HG02973 (cell line): ENCODE results near the gene ZNF512.
A peak's percentile ranks its signal among the peaks of the same experiment; 100 is the strongest.
"Not testable (repeated sequence)": the region's sequence is repeated elsewhere in the genome, so short reads cannot be mapped to it uniquely, and the experiment has no call there.

Experiments used
- ATAC-seq: cut with Tn5 transposase; IDR thresholded peaks from one replicate; pipeline ENCODE4 v1.9.1; 2021; ENCODE audit warnings: moderate library complexity; ENCODE audit not compliant: unreplicated experiment

ZNF512 gene

GRCh38 chr2:27630257-27630656 lies 47.4 kb downstream of the ZNF512 start:
- ATAC-seq: not testable (repeated sequence)

- ATAC-seq: no peak
Measured at GRCh38 chr2:27634291-27634690, 51.4 kb downstream of the ZNF512 start.

- no peak for ATAC-seq
Measured at GRCh38 chr2:27636766-27637165, 53.9 kb downstream of the ZNF512 start.

DNA sequence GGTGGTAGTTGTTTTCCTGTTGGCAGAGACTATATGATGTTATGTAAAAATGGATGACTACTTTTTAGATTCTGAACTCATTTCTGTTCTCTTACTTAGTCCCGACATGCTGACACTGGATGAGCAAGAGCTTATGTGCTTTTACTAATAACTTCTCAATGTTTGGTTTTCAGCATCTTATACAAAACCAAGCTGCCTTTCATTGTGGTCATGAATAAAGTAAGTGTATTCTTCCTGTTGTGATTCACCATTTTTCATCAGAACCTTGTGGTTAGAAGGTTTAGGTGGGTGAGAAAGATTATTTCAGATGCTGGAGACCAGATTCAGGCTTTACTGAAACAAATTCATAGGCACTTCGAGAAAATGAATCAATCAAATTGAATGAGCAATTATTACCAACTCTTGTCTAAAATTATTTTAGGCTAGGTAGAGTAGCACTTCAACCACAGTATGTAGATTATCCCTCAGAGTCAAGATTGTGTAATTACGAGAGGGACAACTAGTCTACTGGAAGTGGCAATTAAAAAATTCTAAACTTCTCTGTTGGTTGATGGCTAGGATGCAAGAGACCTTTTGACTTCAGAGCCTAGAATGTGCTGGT lies 55.3 kb downstream of the ZNF512 start:
- no peak for ATAC-seq

GRCh38 chr2:27638709-27639108 lies 55.9 kb downstream of the ZNF512 start:
- no peak for ATAC-seq

DNA sequence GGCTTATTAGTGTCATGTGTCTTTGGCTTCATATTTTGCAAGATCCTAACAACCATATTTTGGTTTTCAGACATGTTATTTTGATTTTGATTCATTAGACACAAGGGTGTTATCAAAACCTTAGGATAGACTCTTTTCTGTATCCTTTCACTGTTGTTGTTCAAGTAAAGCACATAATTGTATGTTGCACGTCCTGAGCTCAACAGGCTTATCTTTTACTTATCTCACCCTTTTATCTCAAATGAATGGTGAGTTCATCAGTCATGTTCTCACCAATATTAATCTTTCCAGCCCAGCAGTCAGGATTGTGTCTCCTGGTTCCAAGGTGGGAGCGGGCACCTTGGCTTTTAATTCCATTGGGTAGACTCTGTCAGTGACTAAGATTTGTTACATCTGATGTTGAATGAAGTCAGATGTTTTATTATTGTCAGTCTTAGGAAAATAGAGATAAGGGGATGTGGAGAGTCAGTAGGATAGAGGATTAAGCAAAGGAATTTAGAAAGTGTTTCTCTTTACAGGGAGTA lies 57.9 kb downstream of the ZNF512 start:
- no peak for ATAC-seq

- no peak for ATAC-seq
Measured at GRCh38 chr2:27645197-27645596, 62.4 kb downstream of the ZNF512 start.

DNA sequence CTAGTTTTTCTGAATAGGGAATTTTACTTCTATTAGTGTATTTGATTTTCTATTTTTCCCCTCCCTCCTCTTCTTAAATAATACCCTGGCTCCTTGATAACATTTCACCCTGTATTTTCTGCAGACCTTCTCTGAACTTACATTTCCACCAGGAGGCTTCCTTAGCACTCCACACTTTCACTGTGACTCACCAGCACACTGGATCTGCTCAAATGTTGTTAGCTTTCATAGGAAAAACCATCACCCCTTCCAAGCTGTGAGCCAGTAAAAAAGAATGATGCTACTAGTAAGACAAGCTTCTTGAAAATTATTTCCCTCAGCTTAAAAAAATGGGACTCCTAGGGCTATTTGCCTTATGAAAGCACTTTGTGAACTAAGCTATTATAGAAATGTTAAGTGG lies 64.4 kb downstream of the ZNF512 start:
- ATAC-seq: no peak

DNA sequence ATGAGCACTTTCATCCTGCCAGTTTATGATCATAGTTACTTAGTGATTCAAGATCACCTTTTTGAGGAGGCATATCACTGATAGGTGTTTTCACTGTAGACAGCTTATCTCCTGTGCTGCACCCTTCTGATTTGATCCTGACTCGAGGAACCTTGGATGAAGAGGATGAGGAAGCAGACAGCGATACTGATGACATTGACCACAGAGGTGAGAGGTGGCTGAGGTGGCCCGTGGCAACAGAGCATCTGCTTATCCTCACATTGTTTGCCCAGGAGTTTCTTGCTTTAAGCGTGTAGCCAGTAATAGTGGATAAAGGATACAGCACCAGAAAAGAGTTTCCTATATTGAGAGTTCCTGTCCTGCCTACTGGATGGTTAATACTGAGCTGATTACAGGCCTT lies 64.9 kb downstream of the ZNF512 start:
- ATAC-seq: no peak

DNA sequence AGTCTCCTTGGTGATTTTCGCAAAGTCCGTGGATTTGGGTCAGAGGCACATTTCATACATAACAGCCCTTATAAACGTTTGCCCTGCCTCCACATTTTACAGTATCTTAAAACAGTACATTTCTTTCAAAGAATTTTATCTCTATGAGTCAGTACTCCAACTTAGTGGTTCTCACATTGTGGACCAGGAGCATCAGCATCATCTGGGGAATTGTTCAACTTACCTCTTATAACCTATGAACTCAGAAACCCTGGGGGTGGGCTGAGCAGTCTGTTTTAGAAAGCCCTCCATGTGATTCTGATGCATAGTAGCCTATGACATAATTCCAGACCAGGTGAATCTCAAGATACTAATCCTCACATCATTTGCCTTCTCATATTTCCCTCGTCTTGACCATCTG lies 68.2 kb downstream of the ZNF512 start:
- ATAC-seq: no peak

DNA sequence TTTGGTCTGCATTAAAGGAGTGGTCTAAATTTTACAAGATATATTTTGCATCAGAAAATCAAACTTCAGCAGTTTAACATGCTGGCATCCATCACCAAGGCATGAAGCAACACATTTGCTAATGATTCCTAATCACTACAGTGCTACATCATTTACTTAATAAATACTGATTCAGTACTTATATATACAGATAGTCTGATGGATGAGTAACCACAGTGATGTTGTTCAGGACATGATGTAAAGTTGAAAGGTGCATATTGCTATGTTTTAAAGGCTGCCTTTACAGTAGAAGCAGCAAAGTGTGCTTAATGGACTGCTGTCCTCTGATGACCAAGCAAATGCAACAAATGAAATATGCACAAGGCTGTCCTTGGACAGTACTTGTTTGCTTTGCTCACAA lies 69.5 kb downstream of the ZNF512 start:
- no peak for ATAC-seq

DNA sequence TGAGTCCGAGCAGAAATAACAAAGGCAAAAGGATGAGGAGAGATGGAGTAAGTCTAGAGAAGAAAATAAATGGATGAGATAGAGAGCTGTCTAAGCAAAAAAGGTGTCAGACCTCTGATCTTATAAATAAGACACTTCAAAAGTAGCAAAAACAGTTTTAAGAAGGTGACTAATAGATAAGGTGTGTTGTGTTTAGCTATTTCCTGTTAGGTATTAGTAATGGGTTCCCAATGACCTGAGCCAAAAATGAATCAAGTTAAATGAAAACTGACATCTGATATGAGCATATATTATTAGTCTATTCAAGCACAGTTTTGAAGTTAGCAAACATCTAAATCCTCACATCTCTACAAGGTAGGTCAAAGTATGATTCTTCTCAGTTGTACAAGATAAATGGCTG lies 69.9 kb downstream of the ZNF512 start:
- no peak for ATAC-seq

DNA sequence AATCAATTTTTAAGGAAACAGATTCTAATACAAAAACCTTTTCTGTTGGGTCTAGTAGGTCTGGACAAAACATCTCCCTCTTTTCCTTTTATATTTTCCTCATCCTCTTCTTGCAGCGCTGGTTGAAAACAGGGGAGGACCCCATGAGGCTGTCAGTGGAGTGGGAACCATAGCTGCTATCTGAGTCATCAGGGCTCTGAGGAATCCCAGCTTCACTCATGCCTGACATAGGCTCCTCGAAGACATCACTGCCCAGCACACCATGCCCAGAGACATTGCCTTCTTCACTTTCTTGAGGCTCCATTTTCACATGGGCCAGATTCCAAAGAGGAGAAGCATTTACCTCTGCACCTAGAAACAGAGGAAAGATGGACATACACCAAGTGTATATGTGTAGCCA lies 70.6 kb downstream of the ZNF512 start:
- no peak for ATAC-seq

DNA sequence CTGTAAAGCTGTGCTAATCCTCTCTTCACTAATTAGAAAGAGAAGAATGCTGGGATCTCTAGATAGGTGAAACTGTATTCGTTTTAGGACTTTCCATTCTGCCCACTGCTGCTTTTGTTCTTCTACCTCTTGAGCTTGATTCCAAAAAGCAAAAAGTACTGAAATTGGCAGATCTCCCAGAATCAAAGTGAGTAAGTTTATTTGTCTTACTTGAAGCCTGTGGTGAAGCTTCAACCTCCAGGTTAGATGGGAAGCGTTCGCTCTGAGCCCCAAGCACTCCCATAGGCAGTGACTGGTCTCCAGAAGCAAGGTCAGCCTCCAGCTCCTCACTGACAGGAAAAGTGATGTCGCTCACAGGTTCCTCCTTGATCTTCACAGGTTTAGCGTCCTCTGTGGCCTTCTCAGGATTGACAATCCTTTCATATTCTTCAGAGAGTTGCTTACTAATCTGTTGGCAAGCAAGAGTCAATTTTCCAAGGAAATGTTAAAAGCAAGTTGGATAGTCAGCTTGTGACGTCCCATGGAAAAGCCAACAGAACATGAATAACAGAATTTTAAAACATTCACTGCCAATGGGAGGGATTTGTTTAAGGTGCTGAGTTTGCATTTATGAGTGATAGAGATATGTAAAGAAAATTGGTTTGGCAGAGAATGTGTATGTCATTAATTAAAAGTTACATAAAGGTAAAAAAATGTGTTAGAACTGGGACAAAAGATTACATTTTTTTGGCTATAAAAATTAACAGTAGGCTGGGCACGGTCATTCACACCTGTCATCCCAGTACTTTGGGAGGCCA lies 72.5 kb downstream of the ZNF512 start:
- ATAC-seq: no peak

GRCh38 chr2:27661371-27661770 lies 78.5 kb downstream of the ZNF512 start:
- no peak for ATAC-seq

DNA sequence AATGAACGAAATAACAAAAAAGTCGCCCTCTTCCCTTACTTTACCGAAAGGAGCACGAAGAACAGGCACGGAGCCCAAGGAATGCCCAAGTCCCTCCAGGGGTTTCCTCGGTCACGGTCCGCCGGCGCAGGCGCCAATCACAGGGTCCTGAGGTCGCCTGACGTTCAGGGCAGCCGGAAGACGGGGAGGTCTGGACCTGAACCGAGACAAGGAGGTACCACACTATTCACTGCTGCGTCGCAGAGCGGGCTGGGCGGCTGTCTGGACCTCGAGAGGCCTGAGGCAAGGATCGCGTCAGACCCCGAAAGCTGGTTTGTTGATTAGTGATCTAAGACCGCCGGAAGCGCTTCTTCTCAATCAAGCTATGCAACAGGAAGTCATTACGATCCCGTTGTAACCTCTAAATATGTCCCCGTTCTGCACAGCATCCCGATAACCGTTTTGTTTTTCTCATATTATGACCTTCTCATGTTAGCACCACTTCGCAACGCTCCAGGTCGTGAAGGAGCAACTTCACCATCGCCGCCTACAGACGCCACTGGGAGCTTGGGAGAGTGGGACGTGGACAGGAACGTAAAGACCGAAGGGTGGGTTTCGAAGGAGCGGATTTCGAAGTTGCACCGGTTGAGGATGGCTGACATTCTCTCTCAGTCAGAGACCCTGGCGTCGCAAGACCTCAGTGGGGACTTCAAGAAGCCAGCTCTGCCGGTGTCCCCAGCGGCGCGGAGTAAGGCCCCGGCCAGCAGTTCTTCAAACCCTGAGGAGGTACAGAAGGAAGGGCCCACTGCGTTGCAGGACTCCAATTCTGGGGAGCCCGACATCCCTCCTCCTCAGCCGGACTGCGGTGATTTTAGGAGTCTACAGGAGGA lies 80.7 kb downstream of the ZNF512 start, which contains the start of the genes SLC4A1AP and SUPT7L:
Gene SLC4A1AP (plus strand): TSS at position 605 of the 869 bp plus-strand sequence. CDS start 26 bp downstream, at position 631.
Gene SUPT7L (minus strand): TSS at position 330 of the 869 bp plus-strand sequence. CDS start 1,422 bp downstream, outside the sequence.
- ATAC-seq: peak; percentile 63

DNA sequence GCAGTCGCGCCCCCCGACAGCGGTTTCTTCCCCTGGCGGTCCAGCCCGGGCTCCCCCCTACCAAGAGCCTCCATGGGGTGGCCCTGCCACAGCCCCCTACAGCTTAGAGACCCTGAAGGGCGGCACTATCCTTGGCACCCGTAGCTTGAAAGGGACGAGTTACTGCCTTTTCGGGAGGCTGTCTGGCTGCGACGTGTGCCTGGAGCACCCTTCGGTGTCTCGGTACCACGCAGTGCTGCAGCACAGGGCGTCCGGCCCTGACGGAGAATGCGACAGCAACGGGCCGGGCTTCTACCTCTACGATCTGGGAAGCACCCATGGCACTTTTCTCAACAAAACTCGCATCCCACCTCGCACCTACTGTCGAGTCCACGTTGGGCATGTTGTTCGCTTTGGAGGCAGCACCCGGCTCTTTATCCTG lies 81.3 kb downstream of the ZNF512 start:
- no peak for ATAC-seq

DNA sequence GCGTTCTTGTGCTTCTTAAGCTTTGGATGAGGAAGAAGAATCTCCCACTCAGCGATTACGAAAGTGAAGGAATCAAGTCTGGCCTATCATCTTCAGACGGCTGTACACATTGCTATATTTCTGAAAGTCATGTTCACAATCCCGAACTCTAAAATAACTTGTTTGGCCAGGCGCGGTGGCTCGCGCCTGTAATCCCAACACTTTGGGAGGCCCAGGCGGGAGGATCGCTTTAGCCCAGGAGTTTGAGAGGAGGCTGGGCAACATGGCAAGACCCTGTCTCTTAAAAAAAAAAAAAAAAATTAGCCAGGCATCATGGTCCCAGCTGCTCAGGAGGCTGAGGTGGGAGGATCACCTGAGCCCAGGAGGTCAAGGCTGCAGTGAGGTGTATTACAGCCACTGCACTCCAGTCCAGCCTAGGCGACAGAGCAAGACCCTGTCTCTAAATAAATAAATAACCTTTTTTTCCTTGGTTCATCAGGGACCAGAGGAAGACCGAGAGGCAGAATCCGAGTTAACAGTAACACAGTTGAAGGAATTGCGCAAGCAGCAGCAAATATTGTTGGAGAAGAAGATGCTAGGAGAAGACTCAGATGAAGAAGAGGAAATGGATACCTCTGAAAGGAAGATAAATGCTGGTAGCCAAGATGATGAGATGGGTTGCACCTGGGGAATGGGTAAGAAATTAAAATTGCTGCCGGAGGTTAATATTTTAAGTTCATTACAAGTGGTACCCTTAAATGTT lies 82.0 kb downstream of the ZNF512 start:
- ATAC-seq: no peak

DNA sequence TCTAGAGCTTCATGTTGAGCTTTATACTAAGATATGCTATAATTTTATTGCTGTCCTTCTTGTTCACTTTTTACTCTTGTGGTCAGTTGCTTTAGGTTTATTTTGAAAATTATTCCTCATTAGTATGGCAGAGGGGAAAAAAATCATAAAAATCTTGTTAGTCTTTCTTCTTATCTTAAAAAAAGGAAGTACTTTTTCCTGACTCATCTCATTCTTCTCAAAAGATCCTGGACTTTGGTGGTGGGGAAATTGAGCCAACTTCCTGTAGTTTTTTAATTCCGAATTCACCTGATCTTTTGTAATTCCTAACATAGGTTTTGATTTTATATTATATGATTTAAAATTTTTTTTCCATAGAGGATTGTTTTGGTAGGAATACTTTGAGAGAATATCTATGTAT lies 84.6 kb downstream of the ZNF512 start:
- no peak for ATAC-seq

- ATAC-seq: no peak
Measured at GRCh38 chr2:27671235-27671634, 88.4 kb downstream of the ZNF512 start.
